Keratinocyte (primary cell): Measurements from ENCODE around the gene PNLDC1. TPM values are rescaled to one million over a fixed set of nuclear protein-coding genes. Genes with fewer than 3 reads are reported as not detected.

Experiments
- DNase-seq: peaks from one replicate; pipeline ENCODE4 v3.0.0-alpha.2; 2011; ENCODE audit warnings: low read depth, missing footprints, low spot score
- FAIRE-seq: peaks from 2 replicates; lab custom pipeline; 2011; peaks lifted over from hg19 to GRCh38; lab: Jason Lieb, UNC
- H2AFZ ChIP-seq: 2 replicates; pipeline ENCODE4 v1.6.0; 2012; ENCODE audit warnings: low read length, control low read depth, inconsistent platforms; ENCODE audit not compliant: control insufficient read depth
- H3K27ac ChIP-seq: 2 replicates; pipeline ENCODE4 v1.5.1; 2011; ENCODE audit warnings: low read length; ENCODE audit not compliant: control insufficient read depth, insufficient read depth
- H3K27me3 ChIP-seq: 3 replicates; pipeline ENCODE4 v1.6.0; 2011; ENCODE audit warnings: low read length; ENCODE audit not compliant: control insufficient read depth, insufficient read depth; ENCODE audit errors: extremely low read depth
- H3K36me3 ChIP-seq, 2 experiments: 2 replicates in 1 of 2; 3 replicates in 1 of 2; pipeline ENCODE4 v1.5.1; 2011; ENCODE audit warnings: low read length in 2 of 2, mild to moderate bottlenecking in 1 of 2; ENCODE audit not compliant: control insufficient read depth in 2 of 2, insufficient read depth in 2 of 2; ENCODE audit errors: extremely low read depth in 1 of 2
- H3K4me1 ChIP-seq: 3 replicates; pipeline ENCODE4 v1.5.1; 2011; ENCODE audit warnings: low read length; ENCODE audit not compliant: control insufficient read depth, insufficient read depth; ENCODE audit errors: extremely low read depth
- H3K4me2 ChIP-seq: 3 replicates; pipeline ENCODE4 v1.6.0; 2011; ENCODE audit warnings: low read depth, low read length; ENCODE audit not compliant: control insufficient read depth, insufficient read depth; ENCODE audit errors: extremely low read depth
- H3K4me3 ChIP-seq, 3 experiments: fragments of 200-600 bp in 1 of 3; sonication (generic) in 1 of 3; 2 replicates in 2 of 3; 3 replicates in 1 of 3; pipeline ENCODE4 v1.5.1; 2011 to 2016; ENCODE audit warnings: low read length in 3 of 3, mild to moderate bottlenecking in 3 of 3, control low read depth in 2 of 3, inconsistent platforms in 1 of 3, low read depth in 1 of 3, mixed read lengths in 1 of 3, mixed run types in 1 of 3, moderate library complexity in 1 of 3; ENCODE audit not compliant: control insufficient read depth in 2 of 3, insufficient read depth in 2 of 3; ENCODE audit errors: extremely low read depth in 1 of 3
- H3K79me2 ChIP-seq: 2 replicates; pipeline ENCODE4 v1.6.0; 2012; ENCODE audit warnings: low read length; ENCODE audit not compliant: control insufficient read depth, insufficient read depth
- H3K9ac ChIP-seq: 3 replicates; pipeline ENCODE4 v1.6.0; 2011; ENCODE audit warnings: low read length; ENCODE audit not compliant: control insufficient read depth, insufficient read depth; ENCODE audit errors: extremely low read depth
- H3K9me1 ChIP-seq: 3 replicates; pipeline ENCODE4 v1.6.0; 2011; ENCODE audit warnings: low read length; ENCODE audit not compliant: control insufficient read depth, insufficient read depth; ENCODE audit errors: extremely low read depth
- H3K9me3 ChIP-seq: 2 replicates; pipeline ENCODE4 v1.5.1; 2012; ENCODE audit warnings: low read depth, low read length; ENCODE audit not compliant: control insufficient read depth
- H4K20me1 ChIP-seq: 3 replicates; pipeline ENCODE4 v1.6.0; 2011; ENCODE audit warnings: low read length; ENCODE audit not compliant: control insufficient read depth, insufficient read depth; ENCODE audit errors: extremely low read depth
- CTCF ChIP-seq, 3 experiments: IDR thresholded peaks in 1 of 3; conservative IDR thresholded peaks in 1 of 3; optimal IDR thresholded peaks in 1 of 3; 2 replicates in 2 of 3; 3 replicates in 1 of 3; pipeline versions ENCODE3 to v1.5.1; 2011; ENCODE audit warnings: low read length in 3 of 3, mild to moderate bottlenecking in 3 of 3, moderate library complexity in 2 of 3, control low read depth in 1 of 3, inconsistent platforms in 1 of 3; ENCODE audit not compliant: insufficient read depth in 2 of 3; ENCODE audit errors: extremely low read depth in 1 of 3
- EZH2 ChIP-seq: IDR thresholded peaks from one replicate; pipeline ENCODE4 v1.6.1; 2012; ENCODE audit warnings: inconsistent platforms, mild to moderate bottlenecking, low read length, moderate library complexity
- dilution Hi-C: fragments of 300-500 bp; cut with MboI; formaldehyde crosslinking; loops from one replicate; pipeline ENCODE4 v1.7.0; 2020; ENCODE audit warnings: low sequenced_read_pairs; ENCODE audit not compliant: extremely low pct_ligation_motif_present
- polyA plus RNA-seq, 5 experiments: library from polyadenylated mRNA; depleted of rRNA in 3 of 5; stranded (reverse) in 3 of 5; stranded (forward) in 1 of 5; unstranded in 1 of 5; fragments of >200 nt; gene quantifications; 1 replicate in 1 of 5; 2 replicates in 3 of 5; 3 replicates in 1 of 5; pipeline versions ENCODE4 v1.2.1 to v1.2.3, GENCODE V29; 2011 to 2012; ENCODE audit warnings: missing spikeins in 2 of 5, low read depth in 1 of 5, low replicate concordance in 1 of 5

The PNLDC1 gene
- polyA plus RNA-seq, 1 donor (not counting 4 experiments of a cell fraction or from before 2014, with no cell fraction given), result 0.14 TPM

- no peaks in the 10 kb centered on the region for H3K79me2 ChIP-seq
- H3K4me2 ChIP-seq, result no peak overlapping the region
- peak; percentile 72 for FAIRE-seq
- no peak overlapping the region for H3K27ac ChIP-seq
- H3K9me3 ChIP-seq, result no peaks in the 10 kb centered on the region
- H3K27me3 ChIP-seq, result no peaks in the 10 kb centered on the region
- H3K9ac ChIP-seq, result no peak overlapping the region
- H3K36me3 ChIP-seq, result no peaks in the 10 kb centered on the region
- no peak overlapping the region for H3K4me3 ChIP-seq
- dilution Hi-C loops, result no loop called here
- TF ChIP-seq CTCF (optimal IDR thresholded peaks at IDR 0.05 in 1 of 3, IDR thresholded peaks at IDR 0.05 in 1 of 3, conservative IDR thresholded peaks at IDR 0.05 in 1 of 3; ENCODE audit: extremely low read depth in 1 of 3, insufficient read depth in 2 of 3, low read length in 3 of 3) (no peak), EZH2 (no peak)
- DNase-seq, result no peak
- H4K20me1 ChIP-seq, result no peaks in the 10 kb centered on the region
- peaks cover 7% of the 10 kb centered on the region for H3K4me1 ChIP-seq
- no peaks in the 10 kb centered on the region for H3K9me1 ChIP-seq
- H2AFZ ChIP-seq, result no peak overlapping the region
Observed at GRCh38 chr6:159807150-159807858, 7.2 kb downstream of the PNLDC1 start.

DNA sequence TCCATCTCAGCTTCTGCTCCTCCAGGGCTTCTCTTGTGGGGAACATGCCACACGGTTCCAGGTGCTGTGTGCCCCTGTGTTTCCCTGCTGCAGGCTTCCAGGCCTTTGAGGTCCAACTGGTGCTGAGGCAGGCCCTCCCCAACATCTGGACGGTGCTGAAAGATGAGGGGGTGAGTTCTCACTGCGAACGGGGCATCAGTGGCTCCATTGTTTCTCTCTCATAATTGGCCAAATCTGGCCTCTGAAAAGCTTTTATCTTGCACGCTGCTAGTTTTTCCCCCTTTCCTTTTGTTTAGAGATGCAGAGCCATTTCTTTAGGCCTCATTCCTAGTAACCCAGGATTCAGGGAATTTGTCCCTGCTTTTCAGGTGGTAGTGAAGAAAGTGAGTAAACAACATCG, 8.6 kb downstream of the PNLDC1 start:
- TF ChIP-seq CTCF (optimal IDR thresholded peaks at IDR 0.05 in 1 of 3, IDR thresholded peaks at IDR 0.05 in 1 of 3, conservative IDR thresholded peaks at IDR 0.05 in 1 of 3; ENCODE audit: extremely low read depth in 1 of 3, insufficient read depth in 2 of 3, low read length in 3 of 3) (no peak), EZH2 (no peak)
- H3K4me3 ChIP-seq, result no peak overlapping the region
- dilution Hi-C loops, result no loop called here
- H3K79me2 ChIP-seq, result no peaks in the 10 kb centered on the region
- H3K27ac ChIP-seq, result no peak overlapping the region
- H3K36me3 ChIP-seq, result no peaks in the 10 kb centered on the region
- H3K9ac ChIP-seq, result no peak overlapping the region
- H4K20me1 ChIP-seq, result no peaks in the 10 kb centered on the region
- H3K9me1 ChIP-seq, result no peaks in the 10 kb centered on the region
- H3K4me1 ChIP-seq, result peaks cover 7% of the 10 kb centered on the region
- no peak for DNase-seq
- H2AFZ ChIP-seq, result no peak overlapping the region
- H3K4me2 ChIP-seq, result no peak overlapping the region
- no peak for FAIRE-seq
- H3K27me3 ChIP-seq, result no peaks in the 10 kb centered on the region
- no peaks in the 10 kb centered on the region for H3K9me3 ChIP-seq
